ENCODE measurements around the gene RORC. TPM values are rescaled to one million over a fixed set of nuclear protein-coding genes. Genes with fewer than 3 reads are reported as not detected.
A peak's percentile ranks its signal among the peaks of the same experiment; 100 is the strongest.

The RORC gene
- polyA plus RNA-seq, 1 experiment = not detected

DNA sequence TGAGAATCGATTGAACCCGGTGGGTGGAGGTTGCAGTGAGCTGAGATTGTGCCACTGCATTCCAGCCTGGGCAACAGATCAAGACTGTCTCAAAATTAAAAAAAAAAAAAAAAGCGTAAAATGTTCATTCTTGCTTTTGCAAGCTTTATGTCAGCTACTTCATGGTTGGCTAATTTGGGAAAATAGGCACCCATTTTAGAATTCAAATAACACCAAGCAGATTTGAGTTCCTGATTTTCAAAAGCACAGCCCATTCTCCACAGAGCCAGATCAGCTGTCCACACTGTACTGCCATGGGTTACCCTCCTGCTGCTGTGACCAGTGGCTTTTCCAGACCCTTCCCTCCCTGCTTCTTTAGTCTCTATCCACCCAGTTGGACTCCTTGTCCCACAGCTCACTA lies 17.5 kb upstream of the RORC start:
- no peak overlapping the region for H3K4me3 ChIP-seq (ENCODE audit: low read depth, low read length)
- DNase-seq (ENCODE audit: low read depth, low spot score) = no peak
- H3K27me3 ChIP-seq (ENCODE audit: control insufficient read depth, insufficient read depth, low read length) = peaks cover 57% of the 10 kb centered on the region
- H3K9me3 ChIP-seq (ENCODE audit: control insufficient read depth, insufficient read depth, low read length) = no peaks in the 10 kb centered on the region
- ChIA-PET POLR2A (no interaction called here), CTCF (interaction anchor here (1.6 kb wide), 1 partner anchor 9 kb away, joined by 4 read pairs; no protein-coding TSS in a partner anchor)
- no peak for TF ChIP-seq CTCF (IDR thresholded peaks at IDR 0.05; ENCODE audit: low read depth, low read length)
- H3K27ac ChIP-seq (ENCODE audit: low read depth, low read length) = no peak overlapping the region

GRCh38 chr1:151847867-151848596 lies 16.4 kb upstream of the RORC start:
- Histone ChIP-seq H3K27me3 (ENCODE audit: control insufficient read depth, insufficient read depth, low read length) (peaks cover 61% of the 10 kb centered on the region), H3K4me3 (ENCODE audit: low read depth, low read length) (no peak overlapping the region), H3K9me3 (ENCODE audit: control insufficient read depth, insufficient read depth, low read length) (no peaks in the 10 kb centered on the region), H3K27ac (ENCODE audit: low read depth, low read length) (no peak overlapping the region)
- no peak for DNase-seq (ENCODE audit: low read depth, low spot score)
- POLR2A ChIA-PET = no interaction called here
- CTCF ChIA-PET = interaction anchor here (1.6 kb wide), 1 partner anchor 10 kb away, joined by 4 read pairs; no protein-coding TSS in a partner anchor
- no peak for TF ChIP-seq CTCF (IDR thresholded peaks at IDR 0.05; ENCODE audit: low read depth, low read length)

GRCh38 chr1:151846686-151847237 lies 15.2 kb upstream of the RORC start:
- DNase-seq (ENCODE audit: low read depth, low spot score) = no peak
- ChIA-PET POLR2A (no interaction called here), CTCF (interaction anchor here (0.8 to 1.2 kb wide), 5 partner anchors 11 to 73 kb away, joined by 3 to 5 read pairs (median 4); no protein-coding TSS in a partner anchor)
- Histone ChIP-seq H3K27ac (ENCODE audit: low read depth, low read length) (no peak overlapping the region), H3K4me3 (ENCODE audit: low read depth, low read length) (no peak overlapping the region), H3K9me3 (ENCODE audit: control insufficient read depth, insufficient read depth, low read length) (no peaks in the 10 kb centered on the region), H3K27me3 (ENCODE audit: control insufficient read depth, insufficient read depth, low read length) (peaks cover 50% of the 10 kb centered on the region)
- no peak for TF ChIP-seq CTCF (IDR thresholded peaks at IDR 0.05; ENCODE audit: low read depth, low read length)

DNA sequence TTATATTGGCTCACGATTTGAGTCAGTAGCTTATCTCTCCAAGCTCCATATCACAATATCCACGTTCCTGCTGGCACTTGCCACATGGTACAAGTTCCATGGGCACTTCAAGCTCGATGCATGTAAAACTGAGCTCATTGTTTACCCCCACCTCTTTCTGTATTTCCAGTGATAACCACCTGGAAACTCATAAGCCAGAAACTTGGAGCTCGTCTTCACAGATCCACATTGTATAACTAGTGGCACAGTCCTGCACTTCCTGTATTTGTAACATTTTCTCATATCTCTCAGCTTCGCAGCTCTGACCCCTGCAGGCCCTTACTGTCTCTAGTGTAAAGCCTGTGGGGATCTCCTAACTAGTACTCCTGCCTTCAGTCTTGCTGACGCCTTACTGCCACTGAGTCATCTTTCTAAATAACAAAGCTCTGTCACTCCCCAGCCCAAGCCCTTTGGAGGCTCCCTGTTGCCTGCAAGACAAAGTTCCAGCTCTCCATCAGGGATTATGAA lies 14.5 kb upstream of the RORC start:
- CTCF ChIA-PET = interaction anchor here (0.8 to 1.2 kb wide), 5 partner anchors 10 to 73 kb away, joined by 3 to 5 read pairs (median 4); no protein-coding TSS in a partner anchor
- H3K27ac ChIP-seq (ENCODE audit: low read depth, low read length) = no peak overlapping the region
- POLR2A ChIA-PET = no interaction called here
- DNase-seq (ENCODE audit: low read depth, low spot score) = no peak
- TF ChIP-seq CTCF (IDR thresholded peaks at IDR 0.05; ENCODE audit: low read depth, low read length) = peak; percentile 18; the same call in 1 of the 2 replicates
- H3K9me3 ChIP-seq (ENCODE audit: control insufficient read depth, insufficient read depth, low read length) = no peaks in the 10 kb centered on the region
- H3K4me3 ChIP-seq (ENCODE audit: low read depth, low read length) = no peak overlapping the region
- peaks cover 46% of the 10 kb centered on the region for H3K27me3 ChIP-seq (ENCODE audit: control insufficient read depth, insufficient read depth, low read length)

DNA sequence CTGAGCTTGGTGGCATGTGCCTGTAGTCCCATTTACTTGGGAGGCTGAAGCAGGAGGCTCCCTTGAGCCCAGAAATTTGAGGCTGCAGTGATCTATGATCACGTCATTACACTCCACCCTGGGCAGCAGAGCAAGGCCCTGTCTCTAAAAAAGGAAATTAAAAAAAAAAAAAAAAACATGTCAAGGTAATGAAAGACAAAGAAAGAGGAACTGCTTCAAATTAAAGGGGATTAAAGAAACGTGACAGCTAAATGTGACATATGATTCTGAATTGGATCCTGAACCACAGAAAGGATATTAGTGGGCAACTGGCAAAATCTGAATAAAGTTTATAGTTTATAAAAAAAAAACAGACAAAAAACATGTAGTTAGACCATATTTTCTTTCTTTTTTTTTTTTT lies 11.8 kb upstream of the RORC start:
- Histone ChIP-seq H3K9me3 (ENCODE audit: control insufficient read depth, insufficient read depth, low read length) (peaks cover 7% of the 10 kb centered on the region; the same call in 1 of the 2 replicates), H3K4me3 (ENCODE audit: low read depth, low read length) (no peak overlapping the region), H3K27ac (ENCODE audit: low read depth, low read length) (no peak overlapping the region), H3K27me3 (ENCODE audit: control insufficient read depth, insufficient read depth, low read length) (peaks cover 45% of the 10 kb centered on the region)
- TF ChIP-seq CTCF (IDR thresholded peaks at IDR 0.05; ENCODE audit: low read depth, low read length) = no peak
- CTCF ChIA-PET = no interaction called here
- POLR2A ChIA-PET = no interaction called here
- DNase-seq (ENCODE audit: low read depth, low spot score) = no peak
